K562 (cell line): ENCODE measurements around the gene SLC44A1.

Experiments
- BHLHE40 ChIP-seq: IDR thresholded peaks from 2 replicates; pipeline ENCODE4 v1.6.1; 2011; ENCODE audit warnings: low read length, improper control_type of control experiment
- BMI1 ChIP-seq: fragments of 150-350 bp; IDR thresholded peaks from 2 replicates; pipeline ENCODE4 v1.6.1; 2014; ENCODE audit warnings: low read length
- CTCF ChIP-seq, 3 experiments: IDR thresholded peaks in 2 of 3; conservative IDR thresholded peaks in 1 of 3; 2 replicates each; pipeline ENCODE4 v1.5.1; 2011 to 2012; ENCODE audit warnings: low read length in 3 of 3, mild to moderate bottlenecking in 3 of 3, control low read depth in 2 of 3, improper control_type of control experiment in 1 of 3, inconsistent platforms in 1 of 3, low read depth in 1 of 3, mixed read lengths in 1 of 3, moderate library complexity in 1 of 3; ENCODE audit not compliant: insufficient read depth in 2 of 3
- HDGF ChIP-seq: fragments of 450-650 bp; IDR thresholded peaks from 2 replicates; pipeline ENCODE4 v1.6.1; 2016
- HES1 ChIP-seq: fragments of 450-650 bp; IDR thresholded peaks from 2 replicates; pipeline ENCODE4 v1.6.1; 2016; ENCODE audit warnings: low read depth, mild to moderate bottlenecking, moderate library complexity
- NR4A1 ChIP-seq, 2 experiments: fragments of 250-450 bp in 1 of 2; fragments of 450-650 bp in 1 of 2; sonication (Bioruptor Pico) in 1 of 2; IDR thresholded peaks; 2 replicates each; pipeline versions ENCODE4 v1.4.0 to v1.6.1; 2016 to 2020; ENCODE audit warnings: mild to moderate bottlenecking in 2 of 2, missing compliant biosample characterization in 1 of 2, missing genetic modification characterization in 1 of 2, moderate library complexity in 1 of 2
- POLR2AphosphoS5 ChIP-seq: IDR thresholded peaks from 2 replicates; pipeline ENCODE4 v1.6.1; 2011; ENCODE audit warnings: mild to moderate bottlenecking, low read depth, low read length, moderate library complexity; ENCODE audit not compliant: control insufficient read depth, insufficient read depth
- SAFB2 ChIP-seq: fragments of 200-400 bp; formaldehyde crosslinking; IDR thresholded peaks from 2 replicates; pipeline ENCODE4 v1.6.1; 2018; ENCODE audit warnings: borderline replicate concordance, low read length, low read depth, moderate library complexity; ENCODE audit not compliant: severe bottlenecking
- TAF1 ChIP-seq: IDR thresholded peaks from 2 replicates; pipeline ENCODE4 v1.6.1; 2011; ENCODE audit warnings: mild to moderate bottlenecking, low read length, moderate library complexity; ENCODE audit not compliant: insufficient read depth, control insufficient read depth, severe bottlenecking; ENCODE audit errors: extremely low read depth
- ZNF318 ChIP-seq, 2 experiments: fragments of 450-650 bp; IDR thresholded peaks; 2 replicates each; pipeline ENCODE4 v1.6.1; 2016; ENCODE audit warnings: mild to moderate bottlenecking in 2 of 2, borderline replicate concordance in 1 of 2, low read depth in 1 of 2, moderate library complexity in 1 of 2

- TF ChIP-seq NR4A1 (CRISPR knock-in tag; IDR thresholded peaks at IDR 0.05) (no peak), NR4A1 (tag; IDR thresholded peaks at IDR 0.05) (no peak), SAFB2 (no peak), CTCF (IDR thresholded peaks at IDR 0.05 in 2 of 3, conservative IDR thresholded peaks at IDR 0.05 in 1 of 3; ENCODE audit: insufficient read depth in 2 of 3, low read depth in 1 of 3, low read length in 3 of 3) (no peak), POLR2AphosphoS5 (no peak), HES1 (no peak), BMI1 (no peak), TAF1 (no peak), BHLHE40 (no peak), ZNF318 (IDR thresholded peaks at IDR 0.05; ENCODE audit: borderline replicate concordance in 1 of 2, low read depth in 1 of 2) (no peak), HDGF (no peak)
Measured at GRCh38 chr9:105455836-105456475, 211.5 kb downstream of the SLC44A1 start.
